Subcutaneous adipose tissue (tissue), 4 donors: ENCODE data around the gene DPP6. TPM values are rescaled to one million over a fixed set of nuclear protein-coding genes. Genes with fewer than 3 reads are reported as not detected.

Experiments
- total RNA-seq, 4 donors: library from RNA; depleted of rRNA; stranded (reverse); fragments of >200 nt; gene quantifications; one replicate each; pipeline ENCODE4 v1.1.0, GENCODE V29; 2016
- TF ChIP-seq, protein P1 (sequence below): fragments of 450-650 bp; IDR thresholded peaks from one replicate; pipeline ENCODE4 v1.5.1; 2016; ENCODE audit warnings: low read depth, mild to moderate bottlenecking, control low read depth, antibody characterized with exemption, moderate library complexity

Gene DPP6
- total RNA-seq, 4 donors from 2014 or later = 0.19 to 2.0 (median 0.85) TPM; not detected in 1

GRCh38 chr7:154884348-154884920 is 832.2 kb downstream of the DPP6 start:
- TF ChIP-seq, protein P1, sequence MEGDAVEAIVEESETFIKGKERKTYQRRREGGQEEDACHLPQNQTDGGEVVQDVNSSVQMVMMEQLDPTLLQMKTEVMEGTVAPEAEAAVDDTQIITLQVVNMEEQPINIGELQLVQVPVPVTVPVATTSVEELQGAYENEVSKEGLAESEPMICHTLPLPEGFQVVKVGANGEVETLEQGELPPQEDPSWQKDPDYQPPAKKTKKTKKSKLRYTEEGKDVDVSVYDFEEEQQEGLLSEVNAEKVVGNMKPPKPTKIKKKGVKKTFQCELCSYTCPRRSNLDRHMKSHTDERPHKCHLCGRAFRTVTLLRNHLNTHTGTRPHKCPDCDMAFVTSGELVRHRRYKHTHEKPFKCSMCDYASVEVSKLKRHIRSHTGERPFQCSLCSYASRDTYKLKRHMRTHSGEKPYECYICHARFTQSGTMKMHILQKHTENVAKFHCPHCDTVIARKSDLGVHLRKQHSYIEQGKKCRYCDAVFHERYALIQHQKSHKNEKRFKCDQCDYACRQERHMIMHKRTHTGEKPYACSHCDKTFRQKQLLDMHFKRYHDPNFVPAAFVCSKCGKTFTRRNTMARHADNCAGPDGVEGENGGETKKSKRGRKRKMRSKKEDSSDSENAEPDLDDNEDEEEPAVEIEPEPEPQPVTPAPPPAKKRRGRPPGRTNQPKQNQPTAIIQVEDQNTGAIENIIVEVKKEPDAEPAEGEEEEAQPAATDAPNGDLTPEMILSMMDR = no peak

GRCh38 chr7:154886591-154886990 is 834.4 kb downstream of the DPP6 start:
- TF ChIP-seq, protein P1 = no peak

DNA sequence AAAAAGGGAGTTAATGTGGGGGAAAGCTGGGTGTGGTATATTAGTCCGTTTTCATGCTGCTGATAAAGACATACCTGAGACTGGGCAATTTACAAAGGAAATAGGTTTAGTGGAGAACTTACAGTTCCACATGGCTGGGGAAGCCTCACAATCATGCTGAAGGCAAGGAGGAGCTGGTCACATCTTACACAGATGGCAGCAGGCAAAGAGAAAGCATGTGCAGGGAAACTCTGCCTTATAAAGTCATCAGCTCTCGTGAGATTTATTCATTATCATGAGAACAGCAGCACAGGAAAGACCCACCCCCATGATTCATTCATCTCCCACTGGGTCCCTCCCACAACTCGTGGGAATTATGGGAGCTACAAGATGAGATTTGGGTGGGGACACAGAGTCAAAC is 836.5 kb downstream of the DPP6 start:
- TF ChIP-seq, protein P1 = no peak

DNA sequence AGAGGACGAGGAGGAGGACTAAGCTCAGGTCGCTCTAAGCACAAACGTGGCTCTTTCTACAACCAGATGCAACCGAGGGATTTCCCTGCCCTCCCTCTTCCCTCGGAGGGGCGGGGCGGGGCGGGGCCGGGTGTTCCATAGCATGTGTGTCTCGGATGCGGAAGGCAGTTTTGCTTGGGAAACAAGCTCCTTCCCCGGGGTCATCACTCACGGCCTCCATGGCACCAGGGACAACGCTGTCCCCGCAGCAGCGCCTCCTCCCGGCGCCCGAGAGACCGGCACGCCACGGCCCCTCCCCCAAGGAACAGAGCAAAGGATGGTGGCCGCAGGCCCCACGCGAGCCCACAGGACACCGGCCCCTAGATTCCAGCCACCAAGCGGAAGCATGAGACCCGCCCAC is 840.3 kb downstream of the DPP6 start:
- TF ChIP-seq, protein P1 = no peak

DNA sequence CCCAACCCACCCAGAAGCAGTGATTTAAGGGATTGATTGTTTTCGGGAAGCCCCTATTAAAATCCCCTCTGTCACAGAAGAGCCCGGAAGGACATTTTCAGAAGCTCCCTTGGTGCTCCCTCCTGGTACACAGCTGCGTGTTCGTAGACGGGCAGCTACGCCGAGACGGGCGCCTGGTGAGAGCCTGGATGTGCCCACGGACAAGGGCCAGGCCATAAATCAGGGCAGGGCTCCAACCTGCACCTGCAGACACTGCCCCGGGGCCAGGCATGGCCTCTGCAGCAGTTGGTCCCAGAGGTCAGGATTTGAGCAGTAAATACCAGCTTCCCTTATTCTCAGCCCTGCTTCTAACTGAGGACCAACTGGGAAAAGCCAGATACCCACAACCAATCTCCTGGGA is 843.9 kb downstream of the DPP6 start:
- TF ChIP-seq, protein P1 = no peak

- TF ChIP-seq, protein P1 = no peak
Observed at GRCh38 chr7:154898973-154899855, 847.0 kb downstream of the DPP6 start.

DNA sequence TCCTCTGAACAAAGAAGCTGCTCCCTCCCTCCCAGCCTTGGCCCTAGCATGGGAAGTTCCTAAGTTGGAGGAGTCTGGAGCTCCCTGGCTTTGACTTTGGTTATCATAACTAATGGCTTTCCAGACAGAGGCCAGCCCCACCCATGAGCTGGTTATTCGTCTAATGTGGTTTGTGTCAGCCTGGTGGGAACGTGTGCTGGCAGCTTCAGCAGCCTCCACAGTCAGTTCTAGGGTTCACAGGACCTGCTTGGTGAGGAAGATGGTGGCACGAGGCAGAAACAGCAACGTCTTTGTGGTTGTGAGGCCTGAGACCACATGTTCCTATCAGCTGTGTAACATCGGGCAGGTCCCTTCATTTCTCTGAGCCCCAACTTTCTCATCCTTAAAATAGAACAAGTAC is 847.7 kb downstream of the DPP6 start:
- TF ChIP-seq, protein P1 = no peak
